ENCODE data around the gene ATP7B. TPM values are rescaled to one million over a fixed set of nuclear protein-coding genes. Genes with fewer than 3 reads are reported as not detected.

The ATP7B gene
- polyA plus RNA-seq, 1 experiment: 1.8 TPM

DNA sequence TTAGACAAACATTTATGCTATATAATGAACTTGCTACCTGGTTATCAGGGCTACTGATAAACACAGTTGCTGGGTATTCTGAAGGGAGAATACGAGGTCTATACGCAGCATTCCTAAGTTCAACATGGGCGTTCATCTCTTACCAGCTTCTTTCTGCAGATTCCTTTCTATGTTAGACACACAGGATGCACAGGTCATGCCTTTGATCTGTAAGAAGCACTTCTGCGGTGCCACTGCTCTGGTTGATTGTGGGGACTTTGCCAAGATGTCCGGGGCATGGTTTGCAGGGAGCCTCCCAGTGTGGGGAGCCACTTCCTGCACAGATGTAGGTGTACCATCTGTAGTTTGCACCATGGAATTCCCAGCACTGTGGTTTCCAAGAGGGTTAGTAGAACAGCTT, 40.9 kb downstream of the ATP7B start:
- H3K27me3 ChIP-seq (ENCODE audit: control insufficient read depth, insufficient read depth, low read length): no peaks in the 10 kb centered on the region
- no peak for DNase-seq (ENCODE audit: low read depth, low spot score)
- no peak overlapping the region for H3K27ac ChIP-seq (ENCODE audit: low read depth, low read length)
- H3K9me3 ChIP-seq (ENCODE audit: control insufficient read depth, insufficient read depth, low read length): no peaks in the 10 kb centered on the region
- ChIA-PET POLR2A (no interaction called here), CTCF (no interaction called here)
- no peak overlapping the region for H3K4me3 ChIP-seq (ENCODE audit: low read depth, low read length)
- TF ChIP-seq, protein P1, sequence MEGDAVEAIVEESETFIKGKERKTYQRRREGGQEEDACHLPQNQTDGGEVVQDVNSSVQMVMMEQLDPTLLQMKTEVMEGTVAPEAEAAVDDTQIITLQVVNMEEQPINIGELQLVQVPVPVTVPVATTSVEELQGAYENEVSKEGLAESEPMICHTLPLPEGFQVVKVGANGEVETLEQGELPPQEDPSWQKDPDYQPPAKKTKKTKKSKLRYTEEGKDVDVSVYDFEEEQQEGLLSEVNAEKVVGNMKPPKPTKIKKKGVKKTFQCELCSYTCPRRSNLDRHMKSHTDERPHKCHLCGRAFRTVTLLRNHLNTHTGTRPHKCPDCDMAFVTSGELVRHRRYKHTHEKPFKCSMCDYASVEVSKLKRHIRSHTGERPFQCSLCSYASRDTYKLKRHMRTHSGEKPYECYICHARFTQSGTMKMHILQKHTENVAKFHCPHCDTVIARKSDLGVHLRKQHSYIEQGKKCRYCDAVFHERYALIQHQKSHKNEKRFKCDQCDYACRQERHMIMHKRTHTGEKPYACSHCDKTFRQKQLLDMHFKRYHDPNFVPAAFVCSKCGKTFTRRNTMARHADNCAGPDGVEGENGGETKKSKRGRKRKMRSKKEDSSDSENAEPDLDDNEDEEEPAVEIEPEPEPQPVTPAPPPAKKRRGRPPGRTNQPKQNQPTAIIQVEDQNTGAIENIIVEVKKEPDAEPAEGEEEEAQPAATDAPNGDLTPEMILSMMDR (IDR thresholded peaks at IDR 0.05; ENCODE audit: low read depth, low read length): no peak

- ChIA-PET POLR2A (no interaction called here), CTCF (no interaction called here)
- TF ChIP-seq, protein P1 (IDR thresholded peaks at IDR 0.05; ENCODE audit: low read depth, low read length): no peak
- Histone ChIP-seq H3K4me3 (ENCODE audit: low read depth, low read length) (no peak overlapping the region), H3K27ac (ENCODE audit: low read depth, low read length) (no peak overlapping the region), H3K27me3 (ENCODE audit: control insufficient read depth, insufficient read depth, low read length) (no peaks in the 10 kb centered on the region), H3K9me3 (ENCODE audit: control insufficient read depth, insufficient read depth, low read length) (no peaks in the 10 kb centered on the region)
- DNase-seq (ENCODE audit: low read depth, low spot score): no peak
These were observed 43.5 kb downstream of the ATP7B start for GRCh38 chr13:51967482-51968446.

DNA sequence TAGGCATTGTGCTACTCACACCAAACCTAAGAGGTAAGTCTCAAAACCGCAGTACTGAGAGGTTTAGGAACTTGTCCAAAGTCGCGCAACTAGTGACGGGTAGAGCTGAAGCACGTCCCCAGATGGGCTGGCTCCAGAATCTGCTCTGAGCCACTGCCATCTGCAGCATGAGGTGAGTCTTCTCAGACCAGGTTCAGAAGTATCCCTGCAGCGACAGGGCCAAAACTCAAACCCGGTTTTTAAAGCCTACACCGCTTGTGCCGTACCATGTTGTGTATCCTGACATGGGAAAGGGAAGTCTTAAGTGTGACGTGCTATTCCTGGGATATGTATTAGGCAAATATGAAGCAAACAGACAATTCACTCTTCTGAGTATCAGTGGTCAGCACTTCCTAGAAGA, 45.1 kb downstream of the ATP7B start:
- ChIA-PET CTCF (no interaction called here), POLR2A (no interaction called here)
- no peak overlapping the region for H3K4me3 ChIP-seq (ENCODE audit: low read depth, low read length)
- no peaks in the 10 kb centered on the region for H3K27me3 ChIP-seq (ENCODE audit: control insufficient read depth, insufficient read depth, low read length)
- no peaks in the 10 kb centered on the region for H3K9me3 ChIP-seq (ENCODE audit: control insufficient read depth, insufficient read depth, low read length)
- TF ChIP-seq, protein P1 (IDR thresholded peaks at IDR 0.05; ENCODE audit: low read depth, low read length): no peak
- DNase-seq (ENCODE audit: low read depth, low spot score): no peak
- no peak overlapping the region for H3K27ac ChIP-seq (ENCODE audit: low read depth, low read length)

DNA sequence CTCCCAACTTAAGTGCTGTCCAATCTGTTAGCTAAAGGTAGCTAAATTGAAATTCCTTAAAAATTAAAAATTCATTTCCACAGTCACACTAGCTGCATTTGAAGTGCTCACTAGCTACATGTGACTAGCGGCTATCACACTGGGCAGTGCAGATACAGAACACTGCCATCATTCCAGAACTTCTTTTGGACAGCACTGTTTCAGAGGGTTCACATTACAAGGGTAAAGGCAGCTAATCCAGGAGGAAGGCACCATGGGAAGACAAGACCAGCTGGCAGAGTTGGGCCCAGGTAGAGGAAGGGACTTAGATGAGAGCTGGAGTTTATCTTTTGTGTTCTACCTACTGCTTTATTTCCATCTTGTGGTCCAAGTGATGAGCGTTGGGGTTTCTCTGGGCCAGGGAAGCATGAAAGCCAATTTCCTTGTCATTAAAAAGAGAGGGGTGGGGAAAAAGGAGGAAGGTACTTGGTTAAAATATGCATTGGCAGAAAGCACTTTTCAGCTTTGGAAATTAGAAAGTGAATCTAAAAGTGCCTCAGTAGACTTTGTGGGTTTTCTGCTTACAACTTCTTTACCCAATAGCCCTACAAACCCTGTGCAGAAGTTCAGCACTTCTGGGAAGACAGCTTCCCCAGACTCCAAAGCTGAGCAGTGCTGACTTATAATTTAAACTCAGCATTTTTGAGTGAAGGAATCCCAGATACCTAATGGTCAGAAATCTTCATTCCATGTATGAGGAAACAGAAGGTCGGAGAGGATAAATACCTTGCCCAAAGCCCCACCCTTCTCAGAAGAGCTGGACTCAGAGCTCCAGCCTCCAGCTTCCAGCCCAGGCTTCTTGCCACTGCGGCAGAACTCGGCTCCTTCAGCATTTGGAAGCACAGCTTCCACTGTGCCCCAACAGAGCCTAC, 49.5 kb downstream of the ATP7B start:
- Histone ChIP-seq H3K27me3 (ENCODE audit: control insufficient read depth, insufficient read depth, low read length) (no peaks in the 10 kb centered on the region), H3K27ac (ENCODE audit: low read depth, low read length) (no peak overlapping the region), H3K4me3 (ENCODE audit: low read depth, low read length) (no peak overlapping the region), H3K9me3 (ENCODE audit: control insufficient read depth, insufficient read depth, low read length) (no peaks in the 10 kb centered on the region)
- no peak for DNase-seq (ENCODE audit: low read depth, low spot score)
- TF ChIP-seq, protein P1 (IDR thresholded peaks at IDR 0.05; ENCODE audit: low read depth, low read length): no peak
- POLR2A ChIA-PET: no interaction called here
- CTCF ChIA-PET: no interaction called here

All from AG04450 (cell line).